GM23338 (cell line): ENCODE results near the gene TCF7L2. TPM values are rescaled to one million over a fixed set of nuclear protein-coding genes. Genes with fewer than 3 reads are reported as not detected.

Source experiments
- ATAC-seq: fragments of 200-7000 bp; cut with Tn5 transposase; 3 replicates; pipeline ENCODE4 v1.9.1; 2020
- DNase-seq: peaks from one replicate; pipeline ENCODE4 v3.0.0-alpha.2; 2015; ENCODE audit warnings: low spot score
- H2AFZ ChIP-seq: fragments of 200-600 bp; sonication (generic); 2 replicates; pipeline ENCODE4 v1.8.0; 2016; ENCODE audit warnings: antibody characterized with exemption, mild to moderate bottlenecking, moderate library complexity
- H3F3A ChIP-seq: fragments of 200-600 bp; sonication (generic); replicated peaks from 2 replicates; pipeline ENCODE4 v1.8.0; 2017; ENCODE audit warnings: antibody characterized with exemption, mixed run types, low read depth
- H3K27ac ChIP-seq: fragments of 200-600 bp; sonication (generic); 2 replicates; pipeline ENCODE4 v1.6.1; 2016; ENCODE audit warnings: low read depth
- H3K27me3 ChIP-seq: fragments of 200-600 bp; sonication (generic); 2 replicates; pipeline ENCODE4 v1.8.0; 2016; ENCODE audit warnings: mild to moderate bottlenecking, mixed run types, moderate library complexity; ENCODE audit not compliant: insufficient read depth
- H3K36me3 ChIP-seq: fragments of 200-600 bp; sonication (generic); 2 replicates; pipeline ENCODE4 v1.8.0; 2016; ENCODE audit warnings: mild to moderate bottlenecking; ENCODE audit not compliant: insufficient read depth
- H3K4me1 ChIP-seq: fragments of 200-600 bp; sonication (generic); 2 replicates; pipeline ENCODE4 v1.8.0; 2016; ENCODE audit warnings: mild to moderate bottlenecking, moderate library complexity; ENCODE audit not compliant: insufficient read depth
- H3K4me2 ChIP-seq: fragments of 200-600 bp; sonication (generic); 2 replicates; pipeline ENCODE4 v1.7.1; 2017; ENCODE audit warnings: mixed run types
- H3K4me3 ChIP-seq: fragments of 200-600 bp; sonication (generic); 2 replicates; pipeline ENCODE4 v1.6.1; 2016; ENCODE audit warnings: mixed run types
- H3K79me2 ChIP-seq: fragments of 200-600 bp; sonication (generic); replicated peaks from 2 replicates; pipeline ENCODE4 v1.8.0; 2017; ENCODE audit warnings: mild to moderate bottlenecking; ENCODE audit not compliant: insufficient read depth
- H3K9me2 ChIP-seq: fragments of 200-600 bp; sonication (generic); 2 replicates; pipeline ENCODE4 v1.8.0; 2017; ENCODE audit not compliant: insufficient read depth
- H4K20me1 ChIP-seq: fragments of 200-600 bp; sonication (generic); replicated peaks from 2 replicates; pipeline ENCODE4 v1.8.0; 2017; ENCODE audit warnings: mild to moderate bottlenecking; ENCODE audit not compliant: insufficient read depth
- H3K27ac Mint-ChIP-seq: 2 replicates; pipeline ENCODE4 v1.8.0; 2020; ENCODE audit warnings: inconsistent platforms, mild to moderate bottlenecking, moderate library complexity, mixed read lengths
- H3K27me3 Mint-ChIP-seq: 3 replicates; pipeline ENCODE4 v1.8.0; 2022; ENCODE audit warnings: low read depth, mild to moderate bottlenecking, moderate library complexity, mixed read lengths, inconsistent platforms; ENCODE audit not compliant: insufficient read depth, poor library complexity
- H3K36me3 Mint-ChIP-seq: 3 replicates; pipeline ENCODE4 v1.8.0; 2021; ENCODE audit warnings: low read depth, mild to moderate bottlenecking, inconsistent platforms, moderate library complexity, mixed read lengths
- H3K4me1 Mint-ChIP-seq: 3 replicates; pipeline ENCODE4 v1.8.0; 2020; ENCODE audit warnings: mild to moderate bottlenecking, inconsistent platforms, mixed read lengths
- H3K4me3 Mint-ChIP-seq: 3 replicates; pipeline ENCODE4 v1.8.0; 2021; ENCODE audit warnings: moderate library complexity, mild to moderate bottlenecking, inconsistent platforms, mixed read lengths
- H3K9me3 Mint-ChIP-seq: 3 replicates; pipeline ENCODE4 v1.8.0; 2020; ENCODE audit warnings: moderate library complexity, mild to moderate bottlenecking, inconsistent platforms, mixed read lengths
- CREB1 ChIP-seq: fragments of 250-450 bp; sonication (Bioruptor Pico); IDR thresholded peaks from 2 replicates; pipeline ENCODE4 v1.5.0; 2020; ENCODE audit warnings: low read depth, mild to moderate bottlenecking, moderate library complexity
- CTCF ChIP-seq, 2 experiments: fragments of 200-600 bp in 1 of 2; sonication (generic) in 1 of 2; conservative IDR thresholded peaks; 2 replicates each; pipeline versions ENCODE4 v1.5.1 to v1.6.1; 2016 to 2017; ENCODE audit warnings: antibody characterized with exemption in 2 of 2, low read depth in 2 of 2, mild to moderate bottlenecking in 2 of 2, moderate library complexity in 1 of 2
- NANOG ChIP-seq: IDR thresholded peaks from 2 replicates; pipeline ENCODE4 v1.6.1; 2016; ENCODE audit warnings: antibody characterized with exemption, borderline replicate concordance
- POLR2AphosphoS5 ChIP-seq: IDR thresholded peaks from 2 replicates; pipeline ENCODE4 v1.6.1; 2016; ENCODE audit warnings: antibody characterized with exemption, low read depth
- STAT1 ChIP-seq: IDR thresholded peaks from one replicate; pipeline ENCODE4 v1.6.1; 2016; ENCODE audit warnings: antibody characterized with exemption; ENCODE audit not compliant: unreplicated experiment
- ZNF331 ChIP-seq: fragments of 250-450 bp; sonication (Bioruptor Pico); IDR thresholded peaks from 2 replicates; pipeline ENCODE4 v1.5.0; 2020; ENCODE audit warnings: low read depth, mild to moderate bottlenecking, moderate library complexity
- ZNF462 ChIP-seq: fragments of 250-450 bp; sonication (Bioruptor Pico); IDR thresholded peaks from 2 replicates; pipeline ENCODE4 v1.5.0; 2020; ENCODE audit warnings: mild to moderate bottlenecking, moderate library complexity
- polyA plus RNA-seq: library from polyadenylated mRNA; unstranded; fragments of >200 nt; fragmentation: Nextera tagmentation; extraction: Ambion mirVana; gene quantifications from 2 replicates; pipeline ENCODE4 v1.2.1, GENCODE V29; 2016
- total RNA-seq: library from RNA; depleted of rRNA; stranded (reverse); fragments of >200 nt; shearing (Covaris generic); gene quantifications from 2 replicates; pipeline ENCODE4 v1.2.3, GENCODE V29; 2014

Gene TCF7L2
- total and polyA plus RNA-seq, 2 experiments from 2014 or later = 32.2 to 80.8 TPM

DNA sequence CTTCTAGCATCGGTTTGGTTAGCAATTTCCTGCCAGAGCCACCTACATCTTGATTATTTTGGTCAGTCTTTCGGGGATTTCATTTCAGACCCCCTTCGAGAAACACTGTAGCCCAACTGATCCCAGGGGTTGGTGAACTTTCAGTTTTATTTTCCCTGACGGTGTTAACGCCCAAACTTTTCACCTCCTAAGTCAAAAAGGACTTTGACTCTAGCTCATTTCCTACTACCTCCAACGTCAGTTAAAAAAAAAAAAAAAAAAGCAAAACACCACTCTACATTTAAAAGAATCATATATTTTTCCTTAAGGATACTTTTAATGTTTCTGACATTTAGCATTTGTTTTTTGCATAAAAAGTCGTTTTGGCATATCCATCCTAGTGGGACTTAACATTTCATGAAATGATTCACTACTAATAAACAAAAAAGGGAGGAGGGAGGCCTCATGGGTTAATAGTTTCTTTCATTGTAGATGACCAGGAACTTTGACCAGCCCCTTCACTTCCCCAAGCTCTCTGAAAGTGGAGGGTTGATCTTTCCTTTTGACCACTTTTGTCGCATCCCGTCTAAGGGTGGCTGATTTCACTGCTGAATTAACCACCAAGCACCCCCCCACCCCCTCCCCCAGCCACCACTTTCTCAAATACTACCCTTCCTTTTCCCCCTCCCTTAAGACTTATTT lies 764 bp upstream of the TCF7L2 start:
- TF ChIP-seq ZNF462 (no peak), CREB1 (CRISPR knock-in tag) (no peak), ZNF331 (CRISPR knock-in tag) (no peak), STAT1 (no peak), POLR2AphosphoS5 (no peak), CTCF (conservative IDR thresholded peaks at IDR 0.05; ENCODE audit: low read depth in 2 of 2) (no peak), NANOG (no peak)
- Mint-ChIP-seq H3K36me3 (peaks cover 27% of the 10 kb centered on the region), H3K4me1 (peaks cover 43% of the 10 kb centered on the region), H3K27me3 (peaks cover 11% of the 10 kb centered on the region), H3K9me3 (peaks cover 3% of the 10 kb centered on the region; the same call in 1 of the 3 replicates), H3K27ac (peak overlapping the region; percentile 89), H3K4me3 (peak overlapping the region; percentile 99)
- H3K27ac ChIP-seq = peak overlapping the region; percentile 79
- no peaks in the 10 kb centered on the region for H3K27me3 ChIP-seq
- no peaks in the 10 kb centered on the region; the same call in 1 of the 2 replicates for H3F3A ChIP-seq
- H2AFZ ChIP-seq = no peak overlapping the region
- peaks cover 37% of the 10 kb centered on the region for H3K79me2 ChIP-seq
- H3K4me2 ChIP-seq = peak overlapping the region; percentile 64
- H3K36me3 ChIP-seq = no peaks in the 10 kb centered on the region
- H4K20me1 ChIP-seq = no peaks in the 10 kb centered on the region
- peak; percentile 8 for ATAC-seq
- peak overlapping the region; percentile 30 for H3K4me3 ChIP-seq
- DNase-seq = no peak
- peaks cover 50% of the 10 kb centered on the region for H3K4me1 ChIP-seq
- H3K9me2 ChIP-seq = no peaks in the 10 kb centered on the region
